ENCODE data around the gene ATOSB. TPM values are rescaled to one million over a fixed set of nuclear protein-coding genes. Genes with fewer than 3 reads are reported as not detected.

ATOSB gene
- total RNA-seq, 2 experiments from 2014 or later, result 5.0 to 5.1 TPM

DNA sequence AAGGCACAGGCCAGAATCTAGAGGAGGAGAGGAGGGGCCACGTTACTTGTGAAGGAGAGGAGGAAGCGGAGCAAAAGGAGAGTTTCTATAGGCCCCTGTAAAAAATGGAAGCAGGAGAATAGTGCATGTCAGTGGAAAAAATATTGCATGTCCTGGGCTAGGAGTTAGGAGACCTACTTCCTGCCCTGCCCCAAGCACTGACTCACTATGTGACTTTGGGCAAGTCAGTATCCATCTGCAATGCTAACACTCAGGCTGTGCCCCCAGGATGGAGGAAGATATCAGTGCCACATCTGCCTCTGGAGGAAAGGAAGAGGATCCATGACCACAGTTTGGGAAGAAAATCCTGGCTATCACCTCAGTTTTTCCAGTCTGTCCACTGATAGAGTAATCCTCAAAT is 26.2 kb downstream of the ATOSB start:
- H3K27ac ChIP-seq (ENCODE audit: low read depth in 1 of 2, low read length in 2 of 2), result no peak overlapping the region
- TF ChIP-seq CTCF (IDR thresholded peaks at IDR 0.05), result no peak
- H3K4me3 Mint-ChIP-seq, result no peak overlapping the region
- H3K27me3 ChIP-seq (ENCODE audit: control insufficient read depth in 1 of 2, insufficient read depth in 2 of 2, low read length in 2 of 2), result no peaks in the 10 kb centered on the region
- CTCF ChIA-PET, result no interaction called here
- no peaks in the 10 kb centered on the region for H3K9me3 Mint-ChIP-seq
- no peaks in the 10 kb centered on the region for H3K27me3 Mint-ChIP-seq
- peaks cover 87% of the 10 kb centered on the region for H3K36me3 Mint-ChIP-seq (ENCODE audit: low read depth)
- H3K9me3 ChIP-seq (ENCODE audit: control insufficient read depth in 1 of 2, insufficient read depth in 1 of 2, low read length in 2 of 2), result no peaks in the 10 kb centered on the region
- DNase-seq (no peak), ATAC-seq (ENCODE audit: poor library complexity) (no peak)
- H3K27ac Mint-ChIP-seq, result no peak overlapping the region
- peaks cover 72% of the 10 kb centered on the region for H3K36me3 ChIP-seq (ENCODE audit: insufficient read depth, low read length)
- no peak overlapping the region for H3K4me3 ChIP-seq (ENCODE audit: low read length)
- peaks cover 4% of the 10 kb centered on the region for H3K4me1 Mint-ChIP-seq (ENCODE audit: low read depth)
- POLR2A ChIA-PET, result no interaction called here
- peaks cover 2% of the 10 kb centered on the region for H3K4me1 ChIP-seq (ENCODE audit: insufficient read depth, low read length)
- intact Hi-C loops (cut with DNase I, micrococcal nuclease), result no loop called here

GRCh38 chr9:35085078-35085477 is 30.6 kb downstream of the ATOSB start:
- CTCF ChIA-PET, result interaction anchor here (1.4 kb wide), 1 partner anchor 13 kb away, joined by 4 read pairs; the partner anchor contains the start of gene VCP
- no peaks in the 10 kb centered on the region for H3K27me3 ChIP-seq (ENCODE audit: control insufficient read depth in 1 of 2, insufficient read depth in 2 of 2, low read length in 2 of 2)
- TF ChIP-seq CTCF (IDR thresholded peaks at IDR 0.05), result no peak
- no peak for ATAC-seq (ENCODE audit: poor library complexity)
- POLR2A ChIA-PET, result interaction anchor here (1.1 kb wide), 1 partner anchor 13 kb away, joined by 3 read pairs; no protein-coding TSS in a partner anchor
- no peaks in the 10 kb centered on the region for H3K9me3 Mint-ChIP-seq
- H3K4me1 ChIP-seq (ENCODE audit: insufficient read depth, low read length), result peaks cover 8% of the 10 kb centered on the region
- no peaks in the 10 kb centered on the region for H3K27me3 Mint-ChIP-seq
- H3K4me3 ChIP-seq (ENCODE audit: low read length), result no peak overlapping the region
- H3K36me3 Mint-ChIP-seq (ENCODE audit: low read depth), result peaks cover 47% of the 10 kb centered on the region
- no peak overlapping the region for H3K27ac ChIP-seq (ENCODE audit: low read depth in 1 of 2, low read length in 2 of 2)
- no peak overlapping the region for H3K4me3 Mint-ChIP-seq
- no peaks in the 10 kb centered on the region for H3K9me3 ChIP-seq (ENCODE audit: control insufficient read depth in 1 of 2, insufficient read depth in 1 of 2, low read length in 2 of 2)
- intact Hi-C loops (cut with DNase I, micrococcal nuclease), result no loop called here
- peaks cover 30% of the 10 kb centered on the region for H3K36me3 ChIP-seq (ENCODE audit: insufficient read depth, low read length)
- H3K4me1 Mint-ChIP-seq (ENCODE audit: low read depth), result peaks cover 4% of the 10 kb centered on the region
- DNase-seq, result peak in 1 of 14 experiments; percentile 47
- H3K27ac Mint-ChIP-seq, result no peak overlapping the region

DNA sequence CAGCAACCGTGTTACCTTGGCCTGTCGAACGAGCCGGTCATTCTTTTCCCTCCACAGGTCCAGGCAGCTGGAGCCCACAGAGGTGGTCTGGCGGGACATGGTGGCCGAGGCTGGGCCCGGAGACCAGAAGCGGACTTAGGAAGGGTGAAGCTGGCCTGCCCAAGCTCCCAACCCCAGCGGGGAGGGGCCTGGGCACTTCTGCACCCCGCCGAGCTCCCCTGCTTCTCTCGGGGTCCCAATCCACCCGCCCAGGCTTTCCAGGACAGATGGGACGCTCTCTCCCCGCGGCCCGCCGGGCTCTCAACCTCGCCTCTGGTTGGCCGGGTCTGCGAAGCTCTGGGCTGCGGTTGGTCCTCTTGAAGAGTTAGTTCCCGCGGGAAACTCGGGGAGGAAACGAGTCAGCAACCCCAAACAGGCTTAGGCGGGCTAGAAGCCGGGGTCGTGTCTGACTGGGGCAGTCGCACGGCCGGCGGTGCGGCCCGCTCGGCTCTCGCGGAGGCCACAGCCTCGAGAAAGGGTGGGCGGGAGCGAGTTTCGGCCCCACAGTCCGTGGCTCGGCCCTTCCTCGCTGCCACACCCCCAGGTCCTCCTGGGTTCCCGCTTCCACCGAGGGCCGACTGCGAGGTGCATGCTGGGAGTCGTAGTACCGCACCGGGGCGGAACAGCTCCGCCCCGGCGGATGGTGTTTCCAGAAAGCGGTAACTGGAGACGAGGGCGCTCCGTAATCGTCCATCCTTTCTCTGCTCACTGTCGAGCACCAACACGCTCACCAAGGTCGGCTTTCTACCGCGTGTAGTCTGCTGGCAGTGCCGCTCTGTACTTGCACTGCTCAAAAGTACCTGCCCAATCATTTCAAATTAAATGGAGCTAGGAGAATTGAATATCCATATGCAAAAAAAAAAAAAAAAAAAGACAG is 36.0 kb downstream of the ATOSB start, which contains the start of gene FANCG:
FANCG (minus strand) TSS at position 517 of the 916 bp plus-strand sequence; CDS start at position 99, 418 bp downstream.
- peaks cover 19% of the 10 kb centered on the region for H3K4me1 ChIP-seq (ENCODE audit: insufficient read depth, low read length)
- POLR2A ChIA-PET, result interaction anchor here (0.6 to 5.0 kb wide), 17 partner anchors 8 to 710 kb away, joined by 3 to 51 read pairs (median 4); partner anchors contain the start of genes ATOSB, DNAJB5, PIGO and STOML2
- ATAC-seq (ENCODE audit: poor library complexity), result peak; percentile 90

More for the DNA sequence above, 36.0 kb downstream of the ATOSB start, which contains the start of gene FANCG:
- TF ChIP-seq CTCF (IDR thresholded peaks at IDR 0.05), result no peak
- peak within 1 kb of the TSS; percentile 96 for H3K4me3 Mint-ChIP-seq
- no peaks in the 10 kb centered on the region for H3K27me3 Mint-ChIP-seq
- H3K4me1 Mint-ChIP-seq (ENCODE audit: low read depth), result peaks cover 23% of the 10 kb centered on the region
- CTCF ChIA-PET, result interaction anchor here (0.6 to 4.3 kb wide), 11 partner anchors 8 to 670 kb away, joined by 3 to 26 read pairs (median 5); partner anchors contain the start of genes PIGO, STOML2 and VCP
- intact Hi-C loops (cut with DNase I, micrococcal nuclease), result loop anchor here in 1 of 2 experiments (1.0 to 10.0 kb wide), 5 partner anchors 17 to 555 kb away; partner anchors contain the start of genes ATOSB, ENHO, PIGO and SIGMAR1
- peaks cover 7% of the 10 kb centered on the region for H3K36me3 ChIP-seq (ENCODE audit: insufficient read depth, low read length)
- H3K36me3 Mint-ChIP-seq (ENCODE audit: low read depth), result peaks cover 5% of the 10 kb centered on the region
- peak within 1 kb of the TSS; percentile 69 for H3K4me3 ChIP-seq (ENCODE audit: low read length)
- H3K27me3 ChIP-seq (ENCODE audit: control insufficient read depth in 1 of 2, insufficient read depth in 2 of 2, low read length in 2 of 2), result no peaks in the 10 kb centered on the region
- no peaks in the 10 kb centered on the region for H3K9me3 ChIP-seq (ENCODE audit: control insufficient read depth in 1 of 2, insufficient read depth in 1 of 2, low read length in 2 of 2)
- peak within 1 kb of the TSS; percentile 43 to 62 for H3K27ac ChIP-seq (ENCODE audit: low read depth in 1 of 2, low read length in 2 of 2)
- DNase-seq, result peak; percentile 60 to 90 (median 74)
- H3K9me3 Mint-ChIP-seq, result no peaks in the 10 kb centered on the region
- H3K27ac Mint-ChIP-seq, result peak within 1 kb of the TSS; percentile 91

Data from CD4-positive, alpha-beta T cell (primary cell).